ENCODE results near the gene PACSIN3. TPM values are rescaled to one million over a fixed set of nuclear protein-coding genes. Genes with fewer than 3 reads are reported as not detected.
A peak's percentile ranks its signal among the peaks of the same experiment; 100 is the strongest.

The PACSIN3 gene
- total and polyA plus RNA-seq, 8 donors, result 16.5 to 39.9 (median 29.6) TPM

GRCh38 chr11:47148903-47149531 is 37.2 kb downstream of the PACSIN3 start:
- ATAC-seq, result peak; percentile 81 to 85 (median 82)
- no peak overlapping the region for H3K4me3 ChIP-seq
- FAIRE-seq, result no peak
- H3K27me3 ChIP-seq, result no peaks in the 10 kb centered on the region
- 22 to 26% methylated on average over 10 of the region's 10 CpGs for WGBS, 2 donors
- H3K27ac ChIP-seq, result peak overlapping the region; percentile 32 to 71 (median 58)
- peak; percentile 80 to 93 (median 87) for DNase-seq
- peaks cover 5 to 32% (median 28%) of the 10 kb centered on the region in 3 donors for H3K4me1 ChIP-seq
- H3K36me3 ChIP-seq, result no peaks in the 10 kb centered on the region
- no peaks in the 10 kb centered on the region for H3K9me3 ChIP-seq
- intact Hi-C loops (cut with DNase I), result no loop called here
- TF ChIP-seq CTCF (IDR thresholded peaks at IDR 0.05), result no peak

- TF ChIP-seq CTCF (IDR thresholded peaks at IDR 0.05), result no peak
- H3K27me3 ChIP-seq, result no peaks in the 10 kb centered on the region
- H3K27ac ChIP-seq, result peak overlapping the region; percentile 32 to 71 (median 58)
- peaks cover 5 to 25% (median 20%) of the 10 kb centered on the region in 3 donors for H3K4me1 ChIP-seq
- no peak for DNase-seq
- intact Hi-C loops (cut with DNase I), result no loop called here
- FAIRE-seq, result no peak
- H3K4me3 ChIP-seq, result no peak overlapping the region
- no peaks in the 10 kb centered on the region for H3K36me3 ChIP-seq
- H3K9me3 ChIP-seq, result no peaks in the 10 kb centered on the region
- 56 to 58% methylated on average over 4 of the region's 4 CpGs for WGBS, 2 donors
- no peak for ATAC-seq
These were observed 38.0 kb downstream of the PACSIN3 start for GRCh38 chr11:47148270-47148669.

GRCh38 chr11:47147681-47148080 is 38.6 kb downstream of the PACSIN3 start:
- H3K9me3 ChIP-seq, result no peaks in the 10 kb centered on the region
- intact Hi-C loops (cut with DNase I), result no loop called here
- no peaks in the 10 kb centered on the region for H3K27me3 ChIP-seq
- H3K36me3 ChIP-seq, result no peaks in the 10 kb centered on the region
- peaks cover 2 to 23% (median 21%) of the 10 kb centered on the region in 3 donors for H3K4me1 ChIP-seq
- ATAC-seq (no peak), FAIRE-seq (no peak), DNase-seq (no peak)
- 96 to 97% methylated on average over 7 of the region's 7 CpGs for WGBS, 2 donors
- no peak for TF ChIP-seq CTCF (IDR thresholded peaks at IDR 0.05)
- peak overlapping the region in 2 of 4 donors; percentile 2 to 71 for H3K27ac ChIP-seq
- H3K4me3 ChIP-seq, result no peak overlapping the region

- TF ChIP-seq CTCF (IDR thresholded peaks at IDR 0.05), result no peak
- WGBS, 2 donors, result 91 to 92% methylated on average over 2 of the region's 2 CpGs
- FAIRE-seq (no peak), DNase-seq (no peak), ATAC-seq (no peak)
- H3K4me1 ChIP-seq, result peaks cover 0 to 23% (median 20%) of the 10 kb centered on the region in 3 donors
- H3K36me3 ChIP-seq, result no peaks in the 10 kb centered on the region
- H3K27ac ChIP-seq, result no peak overlapping the region
- intact Hi-C loops (cut with DNase I), result no loop called here
- H3K4me3 ChIP-seq, result no peak overlapping the region
- H3K9me3 ChIP-seq, result no peaks in the 10 kb centered on the region
- H3K27me3 ChIP-seq, result no peaks in the 10 kb centered on the region
These were observed 39.0 kb downstream of the PACSIN3 start for GRCh38 chr11:47147250-47147649.

- Histone ChIP-seq H3K27me3 (no peaks in the 10 kb centered on the region), H3K36me3 (no peaks in the 10 kb centered on the region), H3K4me1 (peaks cover 0 to 12% (median 11%) of the 10 kb centered on the region in 3 donors), H3K9me3 (no peaks in the 10 kb centered on the region), H3K27ac (no peak overlapping the region), H3K4me3 (no peak overlapping the region)
- FAIRE-seq (no peak), DNase-seq (no peak), ATAC-seq (no peak)
- intact Hi-C loops (cut with DNase I), result no loop called here
- no peak for TF ChIP-seq CTCF (IDR thresholded peaks at IDR 0.05)
- 92 to 97% methylated on average over 3 of the region's 3 CpGs for WGBS, 2 donors
These were observed 41.7 kb downstream of the PACSIN3 start for GRCh38 chr11:47144541-47144940.
